WTC11 (cell line): Measurements from ENCODE around the gene ACVR1. TPM values are rescaled to one million over a fixed set of nuclear protein-coding genes. Genes with fewer than 3 reads are reported as not detected.

Experiments
- ATAC-seq: fragments of 200-7000 bp; cut with Tn5 transposase; 2 replicates; pipeline ENCODE4 v1.10.0; 2021; ENCODE audit warnings: mild to moderate bottlenecking, moderate library complexity
- CTCF ChIA-PET: fragments of 300-600 bp; sonication (Branson Sonifier 250); formaldehyde crosslinking; loops from one replicate; lab custom pipeline; 2021; ENCODE audit warnings: antibody characterized with exemption; lab: Charles Lee
- POLR2A ChIA-PET: fragments of 350-600 bp; sonication (Branson Sonifier 250); formaldehyde crosslinking; loops from one replicate; lab custom pipeline; 2021; ENCODE audit warnings: antibody characterized with exemption; lab: Charles Lee
- DNase-seq: peaks from one replicate; pipeline ENCODE4 v3.0.0; 2021; ENCODE audit warnings: low spot score
- H3K27ac Mint-ChIP-seq: 2 replicates; pipeline ENCODE4 v1.8.0; 2021; ENCODE audit warnings: mixed read lengths
- H3K27me3 Mint-ChIP-seq: 2 replicates; pipeline ENCODE4 v1.8.0; 2021; ENCODE audit warnings: low read depth, mild to moderate bottlenecking, moderate library complexity, mixed read lengths
- H3K36me3 Mint-ChIP-seq: 2 replicates; pipeline ENCODE4 v1.8.0; 2021; ENCODE audit warnings: mixed read lengths
- H3K4me1 Mint-ChIP-seq: 2 replicates; pipeline ENCODE4 v1.8.0; 2022; ENCODE audit warnings: mixed read lengths
- H3K4me3 Mint-ChIP-seq: 2 replicates; pipeline ENCODE4 v1.8.0; 2021; ENCODE audit warnings: mild to moderate bottlenecking, moderate library complexity, mixed read lengths
- H3K9me3 Mint-ChIP-seq: 2 replicates; pipeline ENCODE4 v1.8.0; 2021; ENCODE audit warnings: mixed read lengths
- AFF4 ChIP-seq: sonication (generic); formaldehyde crosslinking; IDR thresholded peaks from 2 replicates; pipeline ENCODE4 v1.8.1; 2023; ENCODE audit warnings: mild to moderate bottlenecking, missing genetic modification reagents, borderline replicate concordance
- ATF1 ChIP-seq: sonication (generic); formaldehyde crosslinking; IDR thresholded peaks from 2 replicates; pipeline ENCODE4 v1.8.1; 2023; ENCODE audit warnings: mild to moderate bottlenecking, moderate library complexity, missing genetic modification reagents
- CREB1 ChIP-seq: sonication (generic); formaldehyde crosslinking; IDR thresholded peaks from 2 replicates; pipeline ENCODE4 v1.8.0; 2023; ENCODE audit warnings: mild to moderate bottlenecking, missing genetic modification reagents
- CTCF ChIP-seq: fragments of 200-600 bp; IDR thresholded peaks from 2 replicates; pipeline ENCODE4 v1.8.0; 2022; ENCODE audit warnings: antibody characterized with exemption
- FOXJ3 ChIP-seq: sonication (generic); formaldehyde crosslinking; IDR thresholded peaks from 2 replicates; pipeline ENCODE4 v1.9.0; 2021; ENCODE audit warnings: missing genetic modification reagents, mild to moderate bottlenecking, borderline replicate concordance
- FOXK1 ChIP-seq: sonication (generic); formaldehyde crosslinking; IDR thresholded peaks from 2 replicates; pipeline ENCODE4 v1.8.0; 2022; ENCODE audit warnings: mild to moderate bottlenecking, moderate library complexity, missing genetic modification reagents
- HMGXB4 ChIP-seq: sonication (generic); formaldehyde crosslinking; IDR thresholded peaks from 2 replicates; pipeline ENCODE4 v1.8.1; 2023; ENCODE audit warnings: mild to moderate bottlenecking, moderate library complexity, missing genetic modification reagents
- KAT7 ChIP-seq: sonication (generic); formaldehyde crosslinking; IDR thresholded peaks from 2 replicates; pipeline ENCODE4 v1.8.1; 2023; ENCODE audit warnings: missing genetic modification reagents, mild to moderate bottlenecking, borderline replicate concordance
- MXD4 ChIP-seq: fragments of 250-450 bp; sonication (Bioruptor Pico); IDR thresholded peaks from 2 replicates; pipeline ENCODE4 v1.8.0; 2021; ENCODE audit warnings: mild to moderate bottlenecking, moderate library complexity, borderline replicate concordance
- MYBL2 ChIP-seq: sonication (generic); formaldehyde crosslinking; IDR thresholded peaks from 2 replicates; pipeline ENCODE4 v1.8.1; 2023; ENCODE audit warnings: mild to moderate bottlenecking, moderate library complexity, missing genetic modification reagents
- NFYB ChIP-seq: sonication (generic); formaldehyde crosslinking; conservative IDR thresholded peaks from 2 replicates; pipeline ENCODE4 v1.8.0; 2022; ENCODE audit warnings: low read depth, missing genetic modification reagents
- PREB ChIP-seq: sonication (generic); formaldehyde crosslinking; IDR thresholded peaks from 2 replicates; pipeline ENCODE4 v1.8.1; 2022; ENCODE audit warnings: mild to moderate bottlenecking, missing genetic modification reagents, moderate library complexity, borderline replicate concordance
- SP1 ChIP-seq: sonication (generic); formaldehyde crosslinking; conservative IDR thresholded peaks from 2 replicates; pipeline ENCODE4 v1.8.1; 2022; ENCODE audit warnings: missing genetic modification reagents
- TEAD4 ChIP-seq: sonication (generic); formaldehyde crosslinking; IDR thresholded peaks from 2 replicates; pipeline ENCODE4 v1.8.0; 2022; ENCODE audit warnings: mild to moderate bottlenecking, missing genetic modification reagents
- TP53 ChIP-seq: sonication (generic); formaldehyde crosslinking; IDR thresholded peaks from 2 replicates; pipeline ENCODE4 v1.8.1; 2023; ENCODE audit warnings: mild to moderate bottlenecking, missing genetic modification reagents
- USF2 ChIP-seq: sonication (generic); formaldehyde crosslinking; IDR thresholded peaks from 2 replicates; pipeline ENCODE4 v1.8.1; 2023; ENCODE audit warnings: mild to moderate bottlenecking, missing genetic modification reagents, moderate library complexity
- ZNF138 ChIP-seq: sonication (generic); formaldehyde crosslinking; conservative IDR thresholded peaks from 2 replicates; pipeline ENCODE4 v1.8.1; 2022; ENCODE audit warnings: mild to moderate bottlenecking, moderate library complexity, missing genetic modification reagents
- ZNF263 ChIP-seq: sonication (generic); formaldehyde crosslinking; IDR thresholded peaks from 2 replicates; pipeline ENCODE4 v1.8.1; 2022; ENCODE audit warnings: low read depth, mild to moderate bottlenecking, moderate library complexity, missing genetic modification reagents
- ZNF425 ChIP-seq: fragments of 250-450 bp; sonication (Bioruptor Pico); conservative IDR thresholded peaks from 2 replicates; pipeline ENCODE4 v1.9.0; 2021; ENCODE audit warnings: mild to moderate bottlenecking
- total RNA-seq: library from RNA; stranded (reverse); gene quantifications from 3 replicates; pipeline ENCODE4 v1.2.3, GENCODE V29; 2021

ACVR1 gene
- total RNA-seq, 1 experiment from 2014 or later, result 19.2 TPM

- TF ChIP-seq ZNF425 (CRISPR knock-in tag), result no peak
- no peak for TF ChIP-seq TEAD4 (CRISPR knock-in tag)
- TF ChIP-seq FOXK1 (CRISPR knock-in tag), result no peak
- TF ChIP-seq HMGXB4 (CRISPR knock-in tag), result no peak
- no peak for TF ChIP-seq AFF4 (CRISPR knock-in tag)
- TF ChIP-seq ZNF263 (CRISPR knock-in tag), result no peak
- TF ChIP-seq ZNF138 (CRISPR knock-in tag), result no peak
- no peak for TF ChIP-seq NFYB (CRISPR knock-in tag)
- TF ChIP-seq MXD4 (CRISPR knock-in tag), result no peak
- TF ChIP-seq CREB1, result no peak
Observed at GRCh38 chr2:157806426-157807077, 69.6 kb downstream of the ACVR1 start (continued).

GRCh38 chr2:157805519-157805918 lies 70.6 kb downstream of the ACVR1 start:
- POLR2A ChIA-PET, result interaction anchor here (0.5 kb wide), 1 partner anchor 10 kb away, joined by 3 read pairs; no protein-coding TSS in a partner anchor
- Mint-ChIP-seq H3K4me1 (peaks cover 14% of the 10 kb centered on the region), H3K27ac (no peak overlapping the region), H3K36me3 (no peaks in the 10 kb centered on the region), H3K4me3 (no peak overlapping the region), H3K9me3 (no peaks in the 10 kb centered on the region), H3K27me3 (no peaks in the 10 kb centered on the region)
- ATAC-seq, result no peak
- CTCF ChIA-PET, result no interaction called here
- DNase-seq, result no peak
- no peak for TF ChIP-seq FOXJ3
- TF ChIP-seq SP1 (CRISPR knock-in tag), result no peak
- TF ChIP-seq AFF4 (CRISPR knock-in tag), result no peak
- TF ChIP-seq USF2, result no peak
- no peak for TF ChIP-seq ATF1 (CRISPR knock-in tag)
- no peak for TF ChIP-seq MYBL2
- TF ChIP-seq CTCF, result no peak
- TF ChIP-seq TP53 (CRISPR knock-in tag), result no peak
- TF ChIP-seq PREB (CRISPR knock-in tag), result no peak
- TF ChIP-seq KAT7 (CRISPR knock-in tag), result no peak
